Peyer's patch (tissue), 4 donors: ENCODE results near the gene JUP. TPM values are rescaled to one million over a fixed set of nuclear protein-coding genes. Genes with fewer than 3 reads are reported as not detected.

Experiments
- DNase-seq, 3 donors: peaks; one replicate each; pipeline ENCODE4 v3.0.0-alpha.2; 2017 to 2019
- H3K27ac ChIP-seq, 4 donors: fragments of 200-600 bp; sonication (generic); one replicate each; pipeline ENCODE4 v1.5.1; 2016 to 2019
- H3K27me3 ChIP-seq, 2 donors: fragments of 200-600 bp; sonication (generic); one replicate each; pipeline ENCODE4 v1.5.1; 2019
- H3K36me3 ChIP-seq, 3 donors: fragments of 200-600 bp; sonication (generic); one replicate each; pipeline ENCODE4 v1.5.1; 2016 to 2019
- H3K4me1 ChIP-seq, 4 donors: fragments of 200-600 bp; sonication (generic); one replicate each; pipeline ENCODE4 v1.5.1; 2016 to 2019
- H3K4me3 ChIP-seq, 4 donors: fragments of 200-600 bp; sonication (generic); 1 replicate in 3 of 4; 2 replicates in 1 of 4; pipeline ENCODE4 v1.5.1; 2016 to 2019; ENCODE audit warnings: mild to moderate bottlenecking in 1 of 4
- H3K9me3 ChIP-seq, 4 donors: fragments of 200-600 bp; sonication (generic); one replicate each; pipeline ENCODE4 v1.5.1; 2016 to 2019; ENCODE audit warnings: mild to moderate bottlenecking in 1 of 4
- CTCF ChIP-seq, 6 experiments: fragments of 450-650 bp in 4 of 6; fragments of 200-600 bp in 2 of 6; sonication (generic) in 1 of 6; IDR thresholded peaks; one replicate each; pipeline ENCODE4 v1.5.1; 2017 to 2019; ENCODE audit warnings: antibody characterized with exemption in 6 of 6, mild to moderate bottlenecking in 3 of 6, moderate library complexity in 1 of 6
- POLR2A ChIP-seq, 2 donors: fragments of 450-650 bp; IDR thresholded peaks; one replicate each; pipeline ENCODE4 v1.5.1; 2017; ENCODE audit warnings: antibody characterized with exemption in 2 of 2, mild to moderate bottlenecking in 2 of 2, moderate library complexity in 2 of 2
- total RNA-seq, 4 donors: library from RNA; depleted of rRNA; stranded (reverse); fragments of >200 nt; gene quantifications; one replicate each; pipeline ENCODE4 v1.1.0, GENCODE V29; 2016

Gene JUP
- total RNA-seq, 4 donors from 2014 or later: 229 to 585 (median 505) TPM

DNA sequence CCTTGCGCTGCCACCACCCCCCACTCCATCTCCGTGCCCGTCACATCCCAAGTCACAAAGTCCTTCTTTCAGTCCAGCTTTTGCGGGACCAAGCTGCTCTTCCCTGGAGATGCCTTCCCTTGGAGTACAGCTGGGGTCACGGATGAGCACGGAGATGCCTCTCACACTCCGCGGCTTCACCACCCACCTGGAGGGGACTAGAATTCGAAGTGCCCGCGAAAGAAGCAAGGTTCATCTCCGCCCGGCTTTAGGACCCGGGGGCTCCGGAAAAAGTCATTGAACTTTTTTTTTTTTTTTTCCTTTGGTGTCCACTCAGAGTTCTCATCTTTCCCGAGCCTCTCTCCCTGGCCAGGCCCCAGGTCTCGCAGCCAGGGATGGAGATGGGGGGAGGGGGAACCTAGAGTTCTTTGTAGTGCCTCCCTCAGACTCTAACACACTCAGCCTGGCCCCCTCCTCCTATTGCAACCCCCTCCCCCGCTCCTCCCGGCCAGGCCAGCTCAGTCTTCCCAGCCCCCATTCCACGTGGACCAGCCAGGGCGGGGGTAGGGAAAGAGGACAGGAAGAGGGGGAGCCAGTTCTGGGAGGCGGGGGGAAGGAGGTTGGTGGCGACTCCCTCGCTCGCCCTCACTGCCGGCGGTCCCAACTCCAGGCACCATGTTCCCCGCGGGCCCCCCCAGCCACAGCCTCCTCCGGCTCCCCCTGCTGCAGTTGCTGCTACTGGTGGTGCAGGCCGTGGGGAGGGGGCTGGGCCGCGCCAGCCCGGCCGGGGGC, 26.1 kb upstream of the JUP start, which contains the start of gene FKBP10:
TSS of gene FKBP10 (plus strand) at position 624 of the 771 bp plus-strand sequence. CDS start at position 655, 31 bp downstream.
- Histone ChIP-seq H3K9me3 (no peaks in the 10 kb centered on the region), H3K4me1 (peaks cover 5 to 44% (median 19%) of the 10 kb centered on the region in 4 donors), H3K36me3 (no peaks in the 10 kb centered on the region), H3K27me3 (no peaks in the 10 kb centered on the region), H3K4me3 (peak within 1 kb of the TSS; percentile 63 to 95 (median 82)), H3K27ac (peak within 1 kb of the TSS; percentile 50 to 83 (median 72))
- DNase-seq: peak in 2 of 3 donors; percentile 41 to 75
- TF ChIP-seq POLR2A (IDR thresholded peaks at IDR 0.05) (no peak), CTCF (IDR thresholded peaks at IDR 0.05) (no peak)

DNA sequence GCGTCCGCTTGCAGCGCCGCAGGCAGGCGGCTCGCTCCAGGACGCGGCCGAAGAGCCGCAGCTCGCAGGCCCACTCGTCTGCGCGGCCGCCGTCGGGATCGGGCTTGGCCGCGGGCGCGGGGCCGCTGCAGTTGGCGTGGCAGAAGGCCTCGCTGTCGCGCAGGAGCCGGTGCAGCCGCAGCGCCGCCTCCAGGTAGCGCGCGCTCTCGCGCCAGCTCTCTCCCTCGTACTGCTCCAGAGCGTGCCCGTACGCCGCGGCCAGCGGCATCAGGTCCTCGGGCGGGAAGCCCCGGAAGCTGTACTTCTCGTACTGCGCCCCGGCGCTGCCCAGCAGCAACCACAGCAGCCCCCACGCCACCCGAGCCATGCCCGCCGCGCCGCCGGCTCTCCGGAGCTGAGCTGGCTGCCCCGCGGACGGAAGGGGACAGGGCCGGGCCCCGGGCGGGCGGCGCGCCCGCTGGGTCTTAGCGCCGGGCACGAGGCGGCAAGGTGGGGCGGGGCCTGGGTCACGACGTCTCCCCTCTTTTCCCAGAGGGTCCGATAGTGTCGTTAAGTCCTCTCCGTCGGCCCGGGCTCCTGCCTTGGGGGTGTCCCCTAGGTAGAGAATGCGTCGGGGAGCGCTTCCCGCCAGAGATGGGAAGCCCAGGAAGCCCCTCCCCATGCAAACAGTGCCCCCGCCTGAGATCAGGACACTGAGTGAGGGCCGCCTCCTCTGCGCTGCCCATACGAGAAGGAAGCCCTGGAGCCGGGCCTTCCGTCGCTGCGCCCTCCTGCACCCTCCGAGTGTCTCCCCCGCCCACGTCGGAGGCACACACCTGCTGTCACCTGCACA, 25.3 kb upstream of the JUP start, which contains the start of gene P3H4:
TSS of gene P3H4 (minus strand) at position 401 of the 832 bp plus-strand sequence. CDS start at position 367, 34 bp downstream.
- peak; percentile 70 to 92 (median 91) for DNase-seq
- Histone ChIP-seq H3K4me1 (peaks cover 8 to 48% (median 19%) of the 10 kb centered on the region in 4 donors), H3K9me3 (no peaks in the 10 kb centered on the region), H3K27me3 (no peaks in the 10 kb centered on the region), H3K36me3 (no peaks in the 10 kb centered on the region), H3K4me3 (peak within 1 kb of the TSS; percentile 63 to 95 (median 82)), H3K27ac (peak within 1 kb of the TSS; percentile 50 to 83 (median 72))
- TF ChIP-seq CTCF (IDR thresholded peaks at IDR 0.05) (peak; percentile 42 to 95 (median 80)), POLR2A (IDR thresholded peaks at IDR 0.05) (peak; percentile 18 to 43)

GRCh38 chr17:41810659-41811548, 24.4 kb upstream of the JUP start:
- H3K36me3 ChIP-seq: no peaks in the 10 kb centered on the region
- peak in 2 of 3 donors; percentile 55 to 59 for DNase-seq
- H3K4me1 ChIP-seq: peaks cover 8 to 53% (median 19%) of the 10 kb centered on the region in 4 donors

GRCh38 chr17:41806685-41807445, 20.4 kb upstream of the JUP start:
- Histone ChIP-seq H3K36me3 (no peaks in the 10 kb centered on the region), H3K27me3 (no peaks in the 10 kb centered on the region), H3K4me3 (no peak overlapping the region)

More at GRCh38 chr17:41810659-41811548, 24.4 kb upstream of the JUP start:
- TF ChIP-seq CTCF (IDR thresholded peaks at IDR 0.05) (no peak), POLR2A (IDR thresholded peaks at IDR 0.05) (no peak)
- Histone ChIP-seq H3K4me3 (peak overlapping the region; percentile 63 to 95 (median 82)), H3K27ac (peak overlapping the region; percentile 50 to 83 (median 72)), H3K27me3 (no peaks in the 10 kb centered on the region), H3K9me3 (no peaks in the 10 kb centered on the region)

More at GRCh38 chr17:41806685-41807445, 20.4 kb upstream of the JUP start:
- Histone ChIP-seq H3K27ac (peak overlapping the region in 3 of 4 donors; percentile 27 to 83 (median 72)), H3K9me3 (no peaks in the 10 kb centered on the region), H3K4me1 (peaks cover 8 to 35% (median 12%) of the 10 kb centered on the region in 4 donors)
- peak in 2 of 3 donors; percentile 62 to 80 for DNase-seq
- TF ChIP-seq POLR2A (IDR thresholded peaks at IDR 0.05) (peak in 1 of 2 donors; percentile 55), CTCF (IDR thresholded peaks at IDR 0.05) (peak in 1 of 6 experiments; percentile 25)
